HG02943 (cell line): ENCODE data around the gene UBE2A.

Experiments
- ATAC-seq: cut with Tn5 transposase; IDR thresholded peaks from one replicate; pipeline ENCODE4 v1.9.1; 2021; ENCODE audit warnings: mild to moderate bottlenecking, low read depth, moderate library complexity; ENCODE audit not compliant: unreplicated experiment

UBE2A gene

DNA sequence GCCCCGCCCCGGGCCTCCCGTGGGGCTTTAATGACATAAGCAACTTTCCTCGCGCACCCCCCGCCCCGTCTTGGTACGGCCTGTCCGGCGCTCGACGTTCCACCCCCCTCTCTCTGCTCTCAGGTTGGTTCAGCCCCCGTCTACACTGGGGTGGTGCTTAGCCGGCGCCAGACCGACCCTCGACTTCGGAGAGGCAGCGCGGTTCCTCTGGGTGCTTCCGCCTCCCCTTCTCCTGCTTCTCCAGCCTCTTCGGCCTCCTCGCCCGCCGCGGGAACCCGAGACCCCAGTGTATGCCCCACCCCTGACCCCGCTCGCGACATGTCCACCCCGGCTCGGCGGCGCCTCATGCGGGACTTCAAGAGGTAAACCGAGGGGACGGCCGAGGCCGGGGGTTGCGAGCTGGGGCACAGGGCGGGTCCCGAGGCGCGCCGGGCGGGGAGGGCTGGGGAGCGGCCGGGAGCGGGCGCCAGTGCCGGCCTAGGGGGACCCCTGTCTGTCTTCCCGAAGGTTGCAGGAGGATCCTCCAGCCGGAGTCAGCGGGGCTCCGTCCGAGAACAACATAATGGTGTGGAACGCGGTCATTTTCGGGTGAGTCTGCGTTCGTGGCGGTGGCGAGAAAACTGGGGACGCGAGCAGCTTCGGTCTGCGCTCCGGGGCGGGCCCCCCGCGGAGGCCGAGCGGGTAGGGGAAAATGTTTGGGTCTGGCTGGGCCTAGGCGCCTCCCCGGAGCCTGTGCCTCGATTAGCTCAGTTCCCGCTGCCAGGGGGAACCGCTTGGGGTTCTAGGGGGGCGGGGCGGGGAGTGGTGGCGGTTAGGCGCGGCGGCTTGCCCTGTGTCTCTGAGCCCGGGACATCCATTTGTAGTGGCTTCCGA lies at the start of gene UBE2A:
Gene UBE2A, plus strand, starts transcription at position 170 of the 873 bp plus-strand sequence. Its CDS starts 149 bp downstream, at position 319.
- ATAC-seq, result peak; percentile 64

DNA sequence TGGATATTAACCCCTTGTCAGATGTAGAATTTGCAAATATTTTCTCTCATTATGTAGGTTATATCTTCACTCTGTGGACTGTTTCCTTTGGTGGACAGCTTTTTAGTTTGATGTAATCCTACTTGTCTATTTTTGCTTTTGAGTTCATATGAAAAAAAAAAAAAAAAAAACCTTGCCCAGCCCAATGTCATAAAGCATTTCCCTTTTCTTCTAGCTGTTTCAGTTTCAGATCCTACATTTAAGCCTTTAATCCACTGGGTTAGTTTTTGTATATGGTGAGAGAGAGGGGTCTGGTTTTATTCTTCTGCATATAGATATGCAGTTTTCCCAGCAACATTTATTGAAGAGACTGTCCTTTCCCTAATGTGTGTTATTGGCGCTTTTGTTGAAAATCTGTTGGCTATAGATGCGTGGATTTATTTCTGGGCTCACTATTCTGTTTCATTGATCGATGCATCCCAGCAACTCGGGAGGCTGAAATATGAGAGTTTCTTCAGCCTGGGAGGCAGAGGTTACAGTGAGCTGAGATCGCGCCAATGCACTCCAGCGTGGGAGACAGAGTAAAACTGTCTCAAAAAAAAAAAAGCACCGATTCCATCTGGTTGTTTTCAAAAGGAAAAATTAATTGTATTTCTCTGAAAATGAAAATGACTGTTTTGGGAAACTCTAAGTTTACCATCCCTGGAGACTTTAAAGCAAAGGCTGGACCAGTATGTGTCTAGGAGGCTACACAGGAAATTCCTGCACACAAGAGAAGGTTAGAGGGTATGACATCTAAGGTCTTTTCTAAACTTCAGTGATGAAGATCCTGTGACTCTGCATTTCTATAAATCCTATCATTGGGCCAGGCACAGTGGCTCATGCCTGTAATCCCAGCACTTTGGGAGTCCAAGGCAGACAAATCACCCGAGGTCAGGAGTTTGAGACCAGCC lies 44.8 kb upstream of the UBE2A start:
- no peak for ATAC-seq

DNA sequence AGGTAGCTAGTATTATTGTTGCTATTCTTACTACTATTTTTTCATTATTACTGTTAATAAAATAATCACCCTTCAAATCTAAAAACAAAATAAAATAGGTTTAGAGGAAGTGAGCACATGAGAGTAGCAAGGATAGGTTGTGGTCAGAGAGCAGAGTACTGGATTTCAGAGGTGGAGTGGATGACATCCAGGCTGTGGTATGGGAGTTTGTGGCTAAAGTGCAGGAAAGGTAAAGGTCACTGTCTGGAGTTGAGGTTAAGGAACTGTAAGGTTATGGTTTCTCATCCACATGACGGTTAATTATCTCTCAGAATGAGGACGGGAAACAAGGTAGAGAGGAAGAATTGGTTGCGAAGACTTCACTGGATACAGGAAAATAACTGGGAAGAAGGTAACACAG lies 36.9 kb upstream of the UBE2A start:
- ATAC-seq, result no peak

DNA sequence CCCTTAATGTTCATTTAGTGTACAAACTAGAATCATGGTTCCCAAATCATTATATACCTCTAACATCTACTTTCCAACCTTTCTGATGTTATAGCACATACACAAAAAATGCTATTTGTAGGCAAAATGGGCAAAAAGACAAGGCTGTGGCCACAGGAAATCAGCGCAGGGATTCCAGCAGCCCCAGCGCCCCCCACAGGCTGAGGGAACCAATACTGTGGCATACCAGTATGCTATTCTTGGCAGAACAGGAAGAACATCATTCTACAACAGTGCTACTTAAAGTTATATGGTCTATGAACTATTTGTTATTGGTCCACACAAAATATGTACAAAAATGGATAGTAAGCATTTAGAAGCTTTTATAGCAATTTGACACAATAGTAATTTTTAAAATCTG lies 34.5 kb upstream of the UBE2A start:
- no peak for ATAC-seq

DNA sequence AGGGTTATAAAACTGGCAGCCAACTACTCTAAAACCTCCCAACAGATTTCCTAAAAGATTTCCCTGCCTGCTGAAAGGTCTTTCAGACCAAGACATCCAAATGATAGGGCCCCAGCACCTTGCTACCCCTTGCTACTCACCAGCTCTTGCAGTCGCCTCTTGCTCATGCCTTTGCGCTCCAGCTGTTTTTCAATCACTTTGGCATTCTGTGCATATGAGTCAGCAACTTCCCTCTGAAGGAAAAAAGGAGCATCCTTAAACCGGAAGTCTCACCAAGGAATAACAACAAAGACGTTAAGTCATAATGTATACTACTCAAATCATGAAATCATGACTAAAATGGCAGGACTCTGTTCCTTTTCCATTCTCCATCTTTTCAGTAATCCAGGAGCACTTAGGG lies 33.2 kb upstream of the UBE2A start:
- no peak for ATAC-seq

DNA sequence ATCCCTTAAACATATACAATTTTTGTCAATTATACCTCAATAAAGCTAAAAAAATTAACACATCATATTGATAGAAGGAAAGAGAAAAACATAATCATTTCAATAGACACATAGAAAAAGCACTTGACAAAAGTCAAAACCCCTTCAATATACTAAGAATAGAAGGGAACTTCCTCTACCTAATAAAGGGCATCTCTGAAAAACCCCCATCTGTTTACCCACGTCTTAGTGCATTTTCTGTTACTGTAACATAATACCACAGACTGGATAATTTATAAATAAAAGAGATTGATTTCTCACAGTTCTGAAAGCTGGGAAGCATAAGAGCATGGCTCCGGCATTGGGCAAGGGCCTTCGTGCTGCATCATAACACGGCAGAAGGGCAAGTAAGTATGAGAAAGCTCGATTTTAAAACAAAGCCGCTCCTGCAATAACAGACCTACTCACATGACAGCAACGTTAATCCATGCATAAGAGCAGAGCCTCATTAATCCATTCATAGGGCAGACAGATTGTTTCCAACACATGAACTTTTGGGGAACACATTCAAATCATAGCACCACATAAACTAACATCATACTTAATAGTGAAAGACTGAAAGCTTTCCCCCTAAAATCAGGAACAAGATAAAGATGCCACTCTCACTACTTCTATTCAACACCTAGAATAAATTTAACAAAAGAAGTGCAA lies 24.9 kb upstream of the UBE2A start:
- no peak for ATAC-seq

DNA sequence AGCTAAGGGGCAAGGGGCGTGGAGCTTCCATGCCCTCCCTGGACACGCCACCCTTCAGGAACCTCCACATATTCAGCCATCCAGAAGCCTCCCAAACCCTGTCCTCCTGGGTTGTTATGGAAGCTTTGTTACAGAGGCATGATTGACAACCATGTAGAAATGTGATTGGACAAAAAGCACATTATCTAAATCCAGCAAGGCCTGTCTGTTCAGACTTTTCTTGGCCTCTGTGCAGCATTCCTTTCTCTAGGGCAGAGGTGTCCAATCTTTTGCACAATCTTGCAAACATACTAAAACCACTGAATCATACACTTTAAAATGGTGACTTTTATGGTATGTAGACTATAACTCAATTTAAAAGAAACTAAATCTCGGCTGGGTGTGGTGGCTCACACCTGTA lies 21.9 kb upstream of the UBE2A start:
- ATAC-seq, result no peak

DNA sequence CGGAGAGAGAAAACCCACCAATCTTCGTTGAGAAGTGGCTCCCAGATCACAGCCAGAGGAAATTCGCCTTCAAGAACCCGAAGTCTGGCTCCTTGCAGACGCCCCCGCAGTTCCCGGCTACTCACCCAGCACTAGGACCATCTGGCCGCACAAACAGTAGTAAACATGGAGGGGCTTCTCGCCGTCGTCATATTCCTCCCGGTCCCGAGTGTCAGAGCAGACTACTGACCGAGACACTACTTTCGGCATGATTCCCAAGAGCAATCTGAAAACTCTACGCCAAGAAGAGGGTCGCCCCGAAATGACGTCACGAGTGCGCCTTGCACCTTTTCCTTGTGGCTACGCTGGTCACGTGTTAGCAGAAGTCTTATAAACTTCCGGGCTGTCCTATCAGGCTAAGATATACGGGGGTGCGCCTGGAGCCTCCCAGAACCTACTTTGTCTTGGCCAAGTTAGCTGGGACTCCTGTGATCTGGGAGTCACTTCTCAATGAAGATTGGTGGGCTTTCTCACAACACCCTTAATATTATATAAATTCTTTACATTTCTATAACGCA lies 9.2 kb upstream of the UBE2A start, which contains the start of gene STEEP1:
Gene STEEP1, minus strand, starts transcription at position 303 of the 557 bp plus-strand sequence. Its CDS starts 54 bp downstream, at position 249.
- ATAC-seq, result peak; percentile 86

DNA sequence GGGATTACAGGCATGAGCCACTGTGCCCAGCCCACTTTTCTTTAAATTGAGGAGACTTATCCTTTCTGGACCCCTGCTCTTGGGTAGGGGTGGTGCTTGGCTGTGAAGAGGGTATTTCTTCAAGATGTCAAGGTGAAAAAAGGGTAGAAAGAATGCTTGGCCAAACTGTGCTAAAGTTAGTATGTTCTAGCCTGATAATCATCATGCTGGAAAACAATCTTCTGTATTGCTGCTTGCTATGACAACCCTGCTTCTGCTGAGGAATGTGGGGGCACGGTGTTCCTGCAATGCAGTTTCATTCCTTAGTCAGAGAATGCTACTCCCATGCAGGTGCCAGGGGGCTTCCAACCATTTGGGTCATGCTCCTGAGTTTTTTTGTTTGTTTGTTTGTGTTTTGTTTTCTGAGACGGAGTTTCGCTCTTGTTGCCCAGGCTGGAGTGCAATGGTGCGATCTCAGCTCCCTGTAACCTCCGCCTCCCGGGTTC lies 4.0 kb upstream of the UBE2A start:
- ATAC-seq, result no peak

DNA sequence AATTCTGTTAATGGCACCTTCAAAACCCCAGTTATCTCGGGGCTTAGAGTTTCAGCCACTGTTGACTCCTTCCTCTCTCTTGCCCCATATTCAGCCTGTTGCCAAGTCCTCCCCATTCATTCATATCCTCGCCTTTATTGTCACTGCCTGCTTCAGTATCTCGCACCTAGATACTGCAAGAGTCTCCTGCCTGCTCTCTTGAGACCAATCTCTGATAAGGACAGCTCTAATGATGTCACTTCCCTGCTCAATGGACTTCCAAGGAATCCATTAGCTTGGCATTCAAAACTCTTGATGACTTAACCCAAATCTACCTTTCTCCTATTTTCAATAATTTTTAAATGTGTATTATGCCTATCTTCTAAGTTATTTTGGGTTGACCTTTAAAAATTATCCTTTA lies 1.1 kb upstream of the UBE2A start:
- no peak for ATAC-seq

DNA sequence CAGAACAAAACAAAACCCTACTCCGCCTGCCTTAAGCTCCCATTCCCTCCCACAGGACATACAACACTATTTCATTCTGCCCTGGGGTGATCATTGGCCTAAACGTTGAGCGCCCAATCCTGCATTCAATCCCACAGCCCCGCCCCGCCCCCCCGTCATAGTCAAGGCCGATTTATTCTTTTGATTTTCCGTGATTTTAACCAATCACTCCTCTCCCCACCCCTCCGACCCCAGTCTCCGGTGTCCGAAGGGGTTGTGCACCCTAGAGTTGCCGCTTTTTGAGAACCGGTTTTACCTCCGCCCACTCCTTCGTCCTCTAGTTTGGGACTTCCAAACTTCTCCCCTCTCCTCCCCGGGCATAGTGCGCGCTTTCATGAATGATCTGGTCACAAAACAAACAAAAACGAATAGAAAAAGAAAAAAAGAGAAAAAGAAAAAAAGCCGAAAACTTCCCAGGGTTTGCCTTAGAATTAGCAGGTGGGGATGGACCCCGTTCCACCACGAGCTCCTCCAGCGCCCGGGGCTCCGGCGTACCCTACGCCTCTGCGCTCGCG lies 446 bp upstream of the UBE2A start:
- ATAC-seq, result peak; percentile 74

DNA sequence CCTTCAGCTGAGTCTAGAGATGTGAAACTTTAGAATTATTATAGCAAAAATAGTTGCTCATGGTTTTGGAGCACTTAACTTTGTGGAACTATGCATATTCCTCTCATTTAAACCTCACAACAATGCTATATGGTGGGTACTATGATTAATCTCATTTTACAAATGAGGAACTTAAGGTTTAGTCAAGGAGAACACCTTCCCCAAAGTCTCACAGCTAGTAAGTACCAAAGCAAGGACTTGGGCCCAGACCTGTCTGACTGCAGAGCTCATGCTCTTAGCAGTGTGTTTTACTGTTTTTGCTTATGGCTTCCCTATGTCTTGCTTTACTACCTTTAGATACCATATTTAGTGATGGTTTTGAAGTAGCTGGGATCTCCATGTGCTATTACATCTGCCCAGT lies 5.1 kb downstream of the UBE2A start:
- no peak for ATAC-seq

DNA sequence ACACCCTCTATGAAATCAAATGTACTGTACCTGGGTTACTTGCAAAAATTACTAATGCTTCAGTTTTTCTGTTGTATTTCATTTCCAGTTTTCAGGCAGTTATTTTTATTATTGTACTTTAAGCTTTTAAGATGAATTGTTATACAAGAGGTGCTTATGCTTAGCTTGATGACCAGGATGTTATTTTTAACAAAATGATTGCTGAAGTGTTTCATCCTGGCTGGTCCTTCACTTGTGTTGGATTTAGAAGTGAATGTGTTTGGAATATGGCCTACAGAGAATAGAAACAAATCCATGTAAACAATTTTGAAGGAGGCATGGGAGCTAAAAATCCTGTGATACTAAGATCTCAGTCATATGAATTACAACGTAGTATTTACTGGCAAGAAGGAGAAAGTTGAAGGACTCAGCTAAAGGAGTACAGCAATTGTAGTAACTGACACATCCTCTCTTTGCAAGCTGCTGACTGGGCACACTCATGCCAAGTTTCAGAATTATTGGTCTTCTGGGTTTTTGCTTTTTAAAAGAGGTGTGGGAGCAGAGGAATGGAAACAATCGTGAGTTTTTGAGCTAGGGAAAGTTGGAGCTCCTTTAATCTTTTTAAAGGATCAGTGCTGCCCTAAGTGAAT lies 9.2 kb downstream of the UBE2A start:
- ATAC-seq, result no peak

DNA sequence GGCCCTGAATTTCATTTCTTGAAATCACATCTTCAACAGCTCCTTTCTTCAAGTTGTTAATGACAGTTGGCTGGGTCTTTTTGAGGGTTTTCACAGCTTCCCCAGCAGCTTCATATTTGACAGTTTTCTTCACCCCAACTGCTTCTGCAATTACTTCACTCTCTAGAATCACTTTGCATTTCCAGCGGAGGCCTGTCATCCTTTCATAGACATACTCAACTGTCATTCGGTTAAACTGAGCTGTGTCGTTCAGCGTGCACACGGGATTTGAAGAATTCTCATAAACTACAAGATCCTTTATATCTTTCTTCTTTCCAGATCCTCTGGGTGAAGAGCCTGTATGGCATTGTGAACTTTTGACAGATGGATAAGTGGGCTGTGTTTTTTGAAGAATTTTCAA lies 15.4 kb downstream of the UBE2A start:
- no peak for ATAC-seq

DNA sequence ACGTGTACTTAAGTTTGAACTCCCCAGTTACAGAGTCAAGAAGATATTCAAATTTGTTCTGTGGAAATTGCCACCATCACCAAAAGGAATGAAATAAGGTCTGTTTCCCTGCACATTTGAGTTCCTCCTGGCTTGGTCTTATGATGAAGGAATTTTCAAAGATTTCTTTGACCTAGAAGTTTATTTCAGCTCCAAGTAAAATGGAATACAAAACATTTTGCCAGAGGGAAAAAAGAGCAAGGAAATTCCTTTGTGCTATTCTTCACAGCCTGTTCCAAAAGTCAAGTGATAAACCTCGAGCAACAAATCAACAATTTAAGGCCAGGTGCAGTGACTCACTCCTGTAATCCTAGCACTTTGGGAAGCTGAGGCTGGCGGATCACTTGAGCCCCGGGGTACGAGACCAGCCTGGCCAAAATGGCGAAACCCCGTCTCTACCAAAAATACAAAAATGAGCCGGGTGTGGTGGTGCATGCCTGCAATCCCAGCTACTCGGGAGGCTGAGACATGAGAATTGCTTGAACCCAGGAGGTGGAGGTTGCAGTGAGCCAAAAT lies 28.4 kb downstream of the UBE2A start:
- ATAC-seq, result no peak

DNA sequence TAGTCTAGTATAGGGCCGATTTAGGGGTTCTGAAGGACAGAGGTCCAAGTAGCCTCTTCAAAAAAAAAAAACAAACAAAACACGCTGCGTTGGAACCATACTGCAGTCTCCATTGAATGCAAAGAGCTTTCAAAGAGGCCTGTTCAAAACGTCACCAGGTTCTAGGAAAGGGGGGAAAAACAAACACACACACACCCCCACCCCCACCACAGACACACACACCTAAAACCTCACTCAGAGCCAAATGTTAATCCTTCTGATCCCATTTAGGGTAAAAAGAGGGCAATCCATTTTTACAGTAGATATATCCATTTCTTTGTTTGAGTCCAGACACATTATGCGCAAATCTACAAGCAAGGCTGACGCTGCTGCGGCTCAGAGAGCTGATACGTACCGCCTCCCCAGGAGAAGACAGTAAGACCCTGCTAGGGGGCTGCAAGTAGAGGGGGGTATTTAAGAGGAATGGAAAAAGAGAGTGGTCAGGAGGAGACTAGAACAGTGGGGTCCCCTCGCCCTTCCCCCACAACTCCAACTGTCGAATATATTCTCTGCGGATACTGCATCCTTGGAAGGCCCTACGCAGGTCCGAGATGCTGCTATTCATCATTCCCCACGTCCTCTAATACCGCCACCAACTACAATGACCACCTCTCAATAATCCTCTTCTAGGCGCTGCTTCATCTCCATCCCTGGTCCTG lies 30.6 kb downstream of the UBE2A start:
- no peak for ATAC-seq

DNA sequence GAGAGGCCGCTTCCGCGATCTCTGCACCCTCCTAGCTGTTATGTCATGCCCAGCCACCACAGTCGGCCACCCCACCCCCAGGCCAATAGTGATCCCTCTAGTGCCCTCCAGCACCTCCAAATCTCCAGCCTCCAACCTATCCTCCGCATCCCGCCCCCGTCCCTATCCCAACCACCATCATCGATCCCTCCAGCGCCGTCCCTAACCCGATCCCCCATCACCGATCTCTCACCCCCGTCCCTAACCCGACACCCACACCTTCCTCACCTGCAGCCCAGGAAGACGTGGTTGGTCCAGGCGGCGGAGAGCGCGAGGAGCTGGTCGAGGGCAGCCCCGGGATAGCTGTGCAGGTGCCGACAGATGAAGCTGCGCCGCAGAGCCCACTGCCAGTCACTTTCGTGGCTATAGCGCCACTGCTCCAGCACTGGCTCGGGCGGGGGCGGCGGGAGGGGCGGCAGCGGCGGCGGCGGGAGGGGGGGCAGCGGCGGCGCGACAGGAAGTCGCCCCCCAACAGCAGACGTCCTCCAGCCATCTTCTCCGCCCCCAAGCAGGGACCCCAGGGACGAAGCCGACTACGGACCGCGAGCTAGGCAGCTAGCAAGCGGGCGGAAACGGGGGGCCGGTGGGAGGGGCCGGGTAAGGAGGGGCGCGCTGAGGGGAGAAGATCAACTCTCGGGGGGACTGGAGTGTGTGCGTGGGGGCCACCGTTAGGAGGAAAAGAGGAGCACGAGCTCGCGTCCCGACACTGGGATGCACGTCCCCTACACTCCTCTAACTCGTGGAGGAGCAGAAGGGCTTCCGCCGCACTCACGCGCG lies 31.3 kb downstream of the UBE2A start:
- ATAC-seq, result peak; percentile 37
